ENCODE measurements around the gene NHS. TPM values are rescaled to one million over a fixed set of nuclear protein-coding genes. Genes with fewer than 3 reads are reported as not detected.

Gene NHS
- total RNA-seq, 4 donors from 2014 or later: 5.0 to 8.7 (median 6.2) TPM

GRCh38 chrX:17594693-17595092 lies 219.7 kb downstream of the NHS start:
- TF ChIP-seq EP300 (IDR thresholded peaks at IDR 0.05) (no peak), POLR2A (IDR thresholded peaks at IDR 0.05; ENCODE audit: low read depth) (no peak), POLR2AphosphoS5 (IDR thresholded peaks at IDR 0.05) (no peak)
- TF ChIP-seq, protein P1, sequence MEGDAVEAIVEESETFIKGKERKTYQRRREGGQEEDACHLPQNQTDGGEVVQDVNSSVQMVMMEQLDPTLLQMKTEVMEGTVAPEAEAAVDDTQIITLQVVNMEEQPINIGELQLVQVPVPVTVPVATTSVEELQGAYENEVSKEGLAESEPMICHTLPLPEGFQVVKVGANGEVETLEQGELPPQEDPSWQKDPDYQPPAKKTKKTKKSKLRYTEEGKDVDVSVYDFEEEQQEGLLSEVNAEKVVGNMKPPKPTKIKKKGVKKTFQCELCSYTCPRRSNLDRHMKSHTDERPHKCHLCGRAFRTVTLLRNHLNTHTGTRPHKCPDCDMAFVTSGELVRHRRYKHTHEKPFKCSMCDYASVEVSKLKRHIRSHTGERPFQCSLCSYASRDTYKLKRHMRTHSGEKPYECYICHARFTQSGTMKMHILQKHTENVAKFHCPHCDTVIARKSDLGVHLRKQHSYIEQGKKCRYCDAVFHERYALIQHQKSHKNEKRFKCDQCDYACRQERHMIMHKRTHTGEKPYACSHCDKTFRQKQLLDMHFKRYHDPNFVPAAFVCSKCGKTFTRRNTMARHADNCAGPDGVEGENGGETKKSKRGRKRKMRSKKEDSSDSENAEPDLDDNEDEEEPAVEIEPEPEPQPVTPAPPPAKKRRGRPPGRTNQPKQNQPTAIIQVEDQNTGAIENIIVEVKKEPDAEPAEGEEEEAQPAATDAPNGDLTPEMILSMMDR (IDR thresholded peaks at IDR 0.05): no peak
- H3K4me1 ChIP-seq: peaks cover 10 to 53% (median 47%) of the 10 kb centered on the region in 4 donors
- no peaks in the 10 kb centered on the region for H3K36me3 ChIP-seq
- intact Hi-C loops (cut with DNase I): loop anchor here (5.0 kb wide), 2 partner anchors 57 to 352 kb away; no protein-coding TSS in a partner anchor
- H3K4me3 ChIP-seq: no peak overlapping the region
- H3K27ac ChIP-seq (replicated peaks in 1 of 4): no peak overlapping the region
- no peaks in the 10 kb centered on the region for H3K9me3 ChIP-seq
- no peaks in the 10 kb centered on the region for H3K27me3 ChIP-seq
- no peak for DNase-seq (ENCODE audit: extremely low spot score)
- 90% methylated on average over 2 of the region's 2 CpGs for WGBS

DNA sequence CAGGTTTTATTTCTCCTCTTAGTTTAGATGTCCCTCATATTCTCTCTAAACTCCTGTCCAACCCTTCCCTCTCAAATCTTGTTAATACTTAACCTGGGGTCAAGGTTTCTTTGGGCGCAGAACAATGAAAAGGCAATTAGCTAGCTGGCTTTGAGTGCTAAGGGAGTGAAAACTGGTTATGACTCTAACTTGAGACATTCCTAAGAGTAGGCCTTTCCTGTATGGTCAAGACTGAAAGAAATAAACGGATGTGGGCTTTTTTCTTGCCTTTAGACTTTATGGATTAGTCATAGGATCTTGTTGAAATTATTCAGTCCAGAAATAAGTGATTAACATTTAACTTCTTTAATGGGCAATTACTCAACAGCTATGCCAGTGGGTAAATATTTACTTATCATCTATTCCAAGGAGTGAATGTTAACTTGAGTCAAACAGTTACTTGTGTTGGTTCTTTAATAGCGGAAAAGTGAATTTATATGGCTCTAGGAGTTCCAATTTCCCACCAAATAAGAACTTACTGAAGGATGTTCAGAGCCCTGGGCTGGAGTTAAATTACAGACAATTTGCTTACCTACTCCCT lies 220.5 kb downstream of the NHS start:
- DNase-seq (ENCODE audit: extremely low spot score): no peak
- intact Hi-C loops (cut with DNase I): no loop called here
- TF ChIP-seq POLR2AphosphoS5 (IDR thresholded peaks at IDR 0.05) (no peak), EP300 (IDR thresholded peaks at IDR 0.05) (no peak), POLR2A (IDR thresholded peaks at IDR 0.05; ENCODE audit: low read depth) (no peak)
- TF ChIP-seq, protein P1 (IDR thresholded peaks at IDR 0.05): no peak
- H3K27me3 ChIP-seq: no peaks in the 10 kb centered on the region
- peaks cover 10 to 59% (median 52%) of the 10 kb centered on the region in 4 donors for H3K4me1 ChIP-seq
- H3K4me3 ChIP-seq: no peak overlapping the region
- H3K27ac ChIP-seq (replicated peaks in 1 of 4): peak overlapping the region in 2 of 4 donors; percentile 39 to 53
- no peaks in the 10 kb centered on the region for H3K9me3 ChIP-seq
- 50% methylated on average over 3 of the region's 3 CpGs for WGBS
- H3K36me3 ChIP-seq: no peaks in the 10 kb centered on the region

DNA sequence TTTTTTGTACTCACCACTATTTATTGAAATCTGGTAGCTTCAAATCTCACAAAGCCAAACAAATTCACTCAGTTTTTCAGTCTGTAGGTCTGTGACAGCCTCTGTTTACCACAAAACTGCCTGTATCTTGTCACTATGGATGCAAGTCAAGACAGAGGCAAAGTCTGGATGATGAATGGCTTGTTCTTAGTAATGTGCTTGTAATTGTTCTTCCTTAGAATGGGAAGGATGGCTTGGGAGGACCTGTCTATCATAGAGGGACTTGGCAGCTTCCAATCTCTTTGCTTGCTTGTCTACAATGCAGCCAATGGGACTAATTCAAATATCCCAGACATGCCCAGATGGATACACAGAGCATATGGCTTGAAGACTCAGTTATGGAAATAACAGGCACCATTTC lies 221.1 kb downstream of the NHS start:
- H3K36me3 ChIP-seq: no peaks in the 10 kb centered on the region

GRCh38 chrX:17596546-17597205 lies 221.7 kb downstream of the NHS start:
- Histone ChIP-seq H3K27me3 (no peaks in the 10 kb centered on the region), H3K9me3 (no peaks in the 10 kb centered on the region), H3K4me3 (no peak overlapping the region), H3K4me1 (peaks cover 10 to 60% (median 47%) of the 10 kb centered on the region in 4 donors), H3K36me3 (no peaks in the 10 kb centered on the region), H3K27ac (replicated peaks in 1 of 4) (peak overlapping the region in 2 of 4 donors; percentile 39 to 53)
- TF ChIP-seq, protein P1 (IDR thresholded peaks at IDR 0.05): no peak
- no peak for TF ChIP-seq POLR2AphosphoS5 (IDR thresholded peaks at IDR 0.05)
- TF ChIP-seq POLR2A (IDR thresholded peaks at IDR 0.05; ENCODE audit: low read depth): no peak
- no peak for TF ChIP-seq EP300 (IDR thresholded peaks at IDR 0.05)
- DNase-seq (ENCODE audit: extremely low spot score): no peak
- WGBS: 80% methylated on average over 9 of the region's 9 CpGs
- intact Hi-C loops (cut with DNase I): no loop called here

More for the DNA sequence above, 221.1 kb downstream of the NHS start:
- H3K4me1 ChIP-seq: peaks cover 10 to 62% (median 52%) of the 10 kb centered on the region in 4 donors
- intact Hi-C loops (cut with DNase I): no loop called here
- no peak for DNase-seq (ENCODE audit: extremely low spot score)
- no peaks in the 10 kb centered on the region for H3K27me3 ChIP-seq
- no peaks in the 10 kb centered on the region for H3K9me3 ChIP-seq
- peak overlapping the region in 2 of 4 donors; percentile 39 to 53 for H3K27ac ChIP-seq (replicated peaks in 1 of 4)
- no peak overlapping the region for H3K4me3 ChIP-seq
- no peak for TF ChIP-seq EP300 (IDR thresholded peaks at IDR 0.05)
- TF ChIP-seq POLR2AphosphoS5 (IDR thresholded peaks at IDR 0.05): no peak
- no peak for TF ChIP-seq POLR2A (IDR thresholded peaks at IDR 0.05; ENCODE audit: low read depth)
- TF ChIP-seq, protein P1 (IDR thresholded peaks at IDR 0.05): no peak

All from esophagus muscularis mucosa (tissue), 4 donors.